ENCODE measurements around the gene KCTD13.
A peak's percentile ranks its signal among the peaks of the same experiment; 100 is the strongest.

The KCTD13 gene

DNA sequence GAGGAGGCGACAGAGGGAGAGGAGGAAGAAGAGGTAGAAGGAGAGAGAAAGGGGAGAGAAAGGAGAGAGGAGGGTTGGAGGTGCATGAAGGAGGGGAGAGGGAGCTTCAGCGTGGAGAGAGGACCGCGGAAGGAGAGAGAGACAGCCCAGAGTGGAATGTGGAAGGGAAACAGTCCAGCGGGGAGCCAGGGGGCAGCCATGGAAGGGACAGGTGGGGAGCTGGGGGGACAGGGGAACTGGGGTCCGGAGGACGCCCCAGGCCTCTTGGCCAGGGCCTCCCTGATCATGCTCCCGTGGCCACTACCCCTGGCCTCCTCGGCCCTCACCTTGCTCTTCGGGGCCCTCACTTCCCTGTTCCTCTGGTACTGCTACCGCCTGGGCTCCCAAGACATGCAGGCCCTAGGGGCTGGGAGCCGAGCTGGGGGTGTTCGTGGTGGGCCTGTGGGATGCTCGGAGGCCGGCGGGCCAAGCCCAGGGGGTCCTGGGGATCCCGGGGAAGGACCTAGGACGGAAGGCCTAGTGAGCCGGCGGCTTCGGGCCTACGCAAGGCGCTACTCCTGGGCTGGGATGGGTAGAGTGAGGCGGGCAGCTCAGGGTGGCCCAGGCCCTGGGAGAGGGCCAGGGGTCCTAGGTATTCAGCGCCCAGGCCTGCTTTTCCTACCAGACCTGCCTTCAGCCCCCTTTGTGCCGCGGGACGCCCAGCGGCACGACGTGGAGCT lies 25.0 kb downstream of the KCTD13 start:
- Histone ChIP-seq H3K4me1 (ENCODE audit: control insufficient read depth, insufficient read depth, low read length) (peaks cover 2% of the 10 kb centered on the region; the same call in 1 of the 2 replicates), H3K9me3 (ENCODE audit: control insufficient read depth, insufficient read depth, low read depth, low read length) (no peaks in the 10 kb centered on the region), H3K27ac (ENCODE audit: extremely low read depth, low read depth, low read length) (no peak overlapping the region), H3K36me3 (ENCODE audit: control insufficient read depth in 2 of 2, insufficient read depth in 1 of 2, low read length in 2 of 2) (no peaks in the 10 kb centered on the region), H3K4me3 (ENCODE audit: low read depth, low read length) (no peak overlapping the region)
- ChIA-PET CTCF (interaction anchor here (0.5 to 2.1 kb wide), 7 partner anchors 10 to 130 kb away, joined by 3 to 10 read pairs (median 4); partner anchors contain the start of genes MVP, TAOK2 and TLCD3B), POLR2A (interaction anchor here (0.8 to 2.2 kb wide), 5 partner anchors 9 to 94 kb away, joined by 3 to 9 read pairs (median 4); partner anchors contain the start of genes HIRIP3 and MVP)
- TF ChIP-seq KLF1 (tag by site-specific recombination; IDR thresholded peaks at IDR 0.05) (no peak), HOXA7 (CRISPR knock-in tag; IDR thresholded peaks at IDR 0.05; ENCODE audit: borderline replicate concordance) (no peak), ZNF830 (tag by site-specific recombination; IDR thresholded peaks at IDR 0.05; ENCODE audit: low read depth) (no peak), ZNF777 (tag by site-specific recombination; IDR thresholded peaks at IDR 0.05; ENCODE audit: borderline replicate concordance) (no peak), ZNF785 (tag by site-specific recombination; IDR thresholded peaks at IDR 0.05) (peak; percentile 6; the same call in 1 of the 2 replicates), ZNF624 (tag by site-specific recombination; IDR thresholded peaks at IDR 0.05) (no peak), TCF7L2 (IDR thresholded peaks at IDR 0.05; ENCODE audit: borderline replicate concordance, low read depth, low read length) (no peak), BCL11B (tag by site-specific recombination; IDR thresholded peaks at IDR 0.05; ENCODE audit: low read depth) (no peak), ZNF184 (tag by site-specific recombination; IDR thresholded peaks at IDR 0.05) (no peak), ZNF169 (tag by site-specific recombination; IDR thresholded peaks at IDR 0.05) (peak; percentile 95; the same call in 1 of the 2 replicates), ZFP69B (tag by site-specific recombination; IDR thresholded peaks at IDR 0.05) (peak; percentile 1; the same call in 1 of the 2 replicates), ZNF416 (tag by site-specific recombination; IDR thresholded peaks at IDR 0.05) (no peak), GLI4 (tag by site-specific recombination; IDR thresholded peaks at IDR 0.05) (no peak; the same call in 1 of the 2 replicates), ZNF157 (tag by site-specific recombination; IDR thresholded peaks at IDR 0.05) (0 out of 2 replicates have a peak, but pooled peaks have one; percentile 41), ZNF354C (tag by site-specific recombination; IDR thresholded peaks at IDR 0.05; ENCODE audit: borderline replicate concordance, low read depth) (no peak), ZNF366 (tag by site-specific recombination; conservative IDR thresholded peaks at IDR 0.05) (peak; percentile 91), ZNF23 (tag by site-specific recombination; IDR thresholded peaks at IDR 0.05; ENCODE audit: borderline replicate concordance) (0 out of 2 replicates have a peak, but pooled peaks have one; percentile 41), ZNF335 (tag by site-specific recombination; conservative IDR thresholded peaks at IDR 0.05) (no peak), ZNF791 (tag by site-specific recombination; IDR thresholded peaks at IDR 0.05) (0 out of 2 replicates have a peak, but pooled peaks have one; percentile 24)
- TF ChIP-seq, protein P1, sequence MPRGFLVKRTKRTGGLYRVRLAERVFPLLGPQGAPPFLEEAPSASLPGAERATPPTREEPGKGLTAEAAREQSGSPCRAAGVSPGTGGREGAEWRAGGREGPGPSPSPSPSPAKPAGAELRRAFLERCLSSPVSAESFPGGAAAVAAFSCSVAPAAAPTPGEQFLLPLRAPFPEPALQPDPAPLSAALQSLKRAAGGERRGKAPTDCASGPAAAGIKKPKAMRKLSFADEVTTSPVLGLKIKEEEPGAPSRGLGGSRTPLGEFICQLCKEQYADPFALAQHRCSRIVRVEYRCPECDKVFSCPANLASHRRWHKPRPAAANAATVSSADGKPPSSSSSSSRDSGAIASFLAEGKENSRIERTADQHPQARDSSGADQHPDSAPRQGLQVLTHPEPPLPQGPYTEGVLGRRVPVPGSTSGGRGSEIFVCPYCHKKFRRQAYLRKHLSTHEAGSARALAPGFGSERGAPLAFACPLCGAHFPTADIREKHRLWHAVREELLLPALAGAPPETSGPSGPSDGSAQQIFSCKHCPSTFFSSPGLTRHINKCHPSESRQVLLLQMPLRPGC (tag by site-specific recombination; IDR thresholded peaks at IDR 0.05): no peak
- TF ChIP-seq, protein P2, sequence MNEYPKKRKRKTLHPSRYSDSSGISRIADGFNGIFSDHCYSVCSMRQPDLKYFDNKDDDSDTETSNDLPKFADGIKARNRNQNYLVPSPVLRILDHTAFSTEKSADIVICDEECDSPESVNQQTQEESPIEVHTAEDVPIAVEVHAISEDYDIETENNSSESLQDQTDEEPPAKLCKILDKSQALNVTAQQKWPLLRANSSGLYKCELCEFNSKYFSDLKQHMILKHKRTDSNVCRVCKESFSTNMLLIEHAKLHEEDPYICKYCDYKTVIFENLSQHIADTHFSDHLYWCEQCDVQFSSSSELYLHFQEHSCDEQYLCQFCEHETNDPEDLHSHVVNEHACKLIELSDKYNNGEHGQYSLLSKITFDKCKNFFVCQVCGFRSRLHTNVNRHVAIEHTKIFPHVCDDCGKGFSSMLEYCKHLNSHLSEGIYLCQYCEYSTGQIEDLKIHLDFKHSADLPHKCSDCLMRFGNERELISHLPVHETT (tag by site-specific recombination; IDR thresholded peaks at IDR 0.05): 0 out of 2 replicates have a peak, but pooled peaks have one; percentile 35
- TF ChIP-seq, protein P3, sequence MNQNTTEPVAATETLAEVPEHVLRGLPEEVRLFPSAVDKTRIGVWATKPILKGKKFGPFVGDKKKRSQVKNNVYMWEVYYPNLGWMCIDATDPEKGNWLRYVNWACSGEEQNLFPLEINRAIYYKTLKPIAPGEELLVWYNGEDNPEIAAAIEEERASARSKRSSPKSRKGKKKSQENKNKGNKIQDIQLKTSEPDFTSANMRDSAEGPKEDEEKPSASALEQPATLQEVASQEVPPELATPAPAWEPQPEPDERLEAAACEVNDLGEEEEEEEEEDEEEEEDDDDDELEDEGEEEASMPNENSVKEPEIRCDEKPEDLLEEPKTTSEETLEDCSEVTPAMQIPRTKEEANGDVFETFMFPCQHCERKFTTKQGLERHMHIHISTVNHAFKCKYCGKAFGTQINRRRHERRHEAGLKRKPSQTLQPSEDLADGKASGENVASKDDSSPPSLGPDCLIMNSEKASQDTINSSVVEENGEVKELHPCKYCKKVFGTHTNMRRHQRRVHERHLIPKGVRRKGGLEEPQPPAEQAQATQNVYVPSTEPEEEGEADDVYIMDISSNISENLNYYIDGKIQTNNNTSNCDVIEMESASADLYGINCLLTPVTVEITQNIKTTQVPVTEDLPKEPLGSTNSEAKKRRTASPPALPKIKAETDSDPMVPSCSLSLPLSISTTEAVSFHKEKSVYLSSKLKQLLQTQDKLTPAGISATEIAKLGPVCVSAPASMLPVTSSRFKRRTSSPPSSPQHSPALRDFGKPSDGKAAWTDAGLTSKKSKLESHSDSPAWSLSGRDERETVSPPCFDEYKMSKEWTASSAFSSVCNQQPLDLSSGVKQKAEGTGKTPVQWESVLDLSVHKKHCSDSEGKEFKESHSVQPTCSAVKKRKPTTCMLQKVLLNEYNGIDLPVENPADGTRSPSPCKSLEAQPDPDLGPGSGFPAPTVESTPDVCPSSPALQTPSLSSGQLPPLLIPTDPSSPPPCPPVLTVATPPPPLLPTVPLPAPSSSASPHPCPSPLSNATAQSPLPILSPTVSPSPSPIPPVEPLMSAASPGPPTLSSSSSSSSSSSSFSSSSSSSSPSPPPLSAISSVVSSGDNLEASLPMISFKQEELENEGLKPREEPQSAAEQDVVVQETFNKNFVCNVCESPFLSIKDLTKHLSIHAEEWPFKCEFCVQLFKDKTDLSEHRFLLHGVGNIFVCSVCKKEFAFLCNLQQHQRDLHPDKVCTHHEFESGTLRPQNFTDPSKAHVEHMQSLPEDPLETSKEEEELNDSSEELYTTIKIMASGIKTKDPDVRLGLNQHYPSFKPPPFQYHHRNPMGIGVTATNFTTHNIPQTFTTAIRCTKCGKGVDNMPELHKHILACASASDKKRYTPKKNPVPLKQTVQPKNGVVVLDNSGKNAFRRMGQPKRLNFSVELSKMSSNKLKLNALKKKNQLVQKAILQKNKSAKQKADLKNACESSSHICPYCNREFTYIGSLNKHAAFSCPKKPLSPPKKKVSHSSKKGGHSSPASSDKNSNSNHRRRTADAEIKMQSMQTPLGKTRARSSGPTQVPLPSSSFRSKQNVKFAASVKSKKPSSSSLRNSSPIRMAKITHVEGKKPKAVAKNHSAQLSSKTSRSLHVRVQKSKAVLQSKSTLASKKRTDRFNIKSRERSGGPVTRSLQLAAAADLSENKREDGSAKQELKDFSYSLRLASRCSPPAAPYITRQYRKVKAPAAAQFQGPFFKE (tag by site-specific recombination; IDR thresholded peaks at IDR 0.05; ENCODE audit: borderline replicate concordance): 0 out of 2 replicates have a peak, but pooled peaks have one; percentile 1
- TF ChIP-seq, protein P4, sequence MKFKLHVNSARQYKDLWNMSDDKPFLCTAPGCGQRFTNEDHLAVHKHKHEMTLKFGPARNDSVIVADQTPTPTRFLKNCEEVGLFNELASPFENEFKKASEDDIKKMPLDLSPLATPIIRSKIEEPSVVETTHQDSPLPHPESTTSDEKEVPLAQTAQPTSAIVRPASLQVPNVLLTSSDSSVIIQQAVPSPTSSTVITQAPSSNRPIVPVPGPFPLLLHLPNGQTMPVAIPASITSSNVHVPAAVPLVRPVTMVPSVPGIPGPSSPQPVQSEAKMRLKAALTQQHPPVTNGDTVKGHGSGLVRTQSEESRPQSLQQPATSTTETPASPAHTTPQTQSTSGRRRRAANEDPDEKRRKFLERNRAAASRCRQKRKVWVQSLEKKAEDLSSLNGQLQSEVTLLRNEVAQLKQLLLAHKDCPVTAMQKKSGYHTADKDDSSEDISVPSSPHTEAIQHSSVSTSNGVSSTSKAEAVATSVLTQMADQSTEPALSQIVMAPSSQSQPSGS (tag by site-specific recombination; IDR thresholded peaks at IDR 0.05; ENCODE audit: low read depth): no peak
- TF ChIP-seq, protein P5, sequence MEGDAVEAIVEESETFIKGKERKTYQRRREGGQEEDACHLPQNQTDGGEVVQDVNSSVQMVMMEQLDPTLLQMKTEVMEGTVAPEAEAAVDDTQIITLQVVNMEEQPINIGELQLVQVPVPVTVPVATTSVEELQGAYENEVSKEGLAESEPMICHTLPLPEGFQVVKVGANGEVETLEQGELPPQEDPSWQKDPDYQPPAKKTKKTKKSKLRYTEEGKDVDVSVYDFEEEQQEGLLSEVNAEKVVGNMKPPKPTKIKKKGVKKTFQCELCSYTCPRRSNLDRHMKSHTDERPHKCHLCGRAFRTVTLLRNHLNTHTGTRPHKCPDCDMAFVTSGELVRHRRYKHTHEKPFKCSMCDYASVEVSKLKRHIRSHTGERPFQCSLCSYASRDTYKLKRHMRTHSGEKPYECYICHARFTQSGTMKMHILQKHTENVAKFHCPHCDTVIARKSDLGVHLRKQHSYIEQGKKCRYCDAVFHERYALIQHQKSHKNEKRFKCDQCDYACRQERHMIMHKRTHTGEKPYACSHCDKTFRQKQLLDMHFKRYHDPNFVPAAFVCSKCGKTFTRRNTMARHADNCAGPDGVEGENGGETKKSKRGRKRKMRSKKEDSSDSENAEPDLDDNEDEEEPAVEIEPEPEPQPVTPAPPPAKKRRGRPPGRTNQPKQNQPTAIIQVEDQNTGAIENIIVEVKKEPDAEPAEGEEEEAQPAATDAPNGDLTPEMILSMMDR (tag by site-specific recombination; IDR thresholded peaks at IDR 0.05): no peak
